IMR-90 (cell line): ENCODE measurements around the gene VPS4B. TPM values are rescaled to one million over a fixed set of nuclear protein-coding genes. Genes with fewer than 3 reads are reported as not detected.

Experiments used
- ATAC-seq: fragments of 200-7000 bp; cut with Tn5 transposase; 2 replicates; pipeline ENCODE4 v1.9.1; 2020; ENCODE audit warnings: low read depth, mild to moderate bottlenecking, moderate library complexity
- BruUV-seq: library from RNA; stranded (reverse); fragments of 400-500 nt; replicated peaks from 2 replicates; lab custom pipeline; 2021; lab: Mats Ljungman, UMichigan
- CTCF ChIA-PET: fragments of 300-600 bp; formaldehyde crosslinking; extraction: SDS; loops from one replicate; lab custom pipeline; 2021; ENCODE audit warnings: antibody characterized with exemption; lab: Yijun Ruan, JAX
- POLR2A ChIA-PET: fragments of 300-600 bp; sonication (Branson Sonifier 250); formaldehyde crosslinking; loops from one replicate; lab custom pipeline; 2022; ENCODE audit warnings: antibody characterized with exemption; ENCODE audit not compliant: unreplicated experiment; lab: Charles Lee
- DNase-seq: peaks from one replicate; pipeline ENCODE4 v3.0.0; 2013
- H2AFZ ChIP-seq: replicated peaks from 2 replicates; pipeline ENCODE3; 2013; ENCODE audit warnings: low read length, mild to moderate bottlenecking; ENCODE audit not compliant: poor library complexity
- H2AK5ac ChIP-seq: 2 replicates; pipeline ENCODE4 v1.6.1; 2013; ENCODE audit warnings: low read depth, low read length, inconsistent platforms
- H2AK9ac ChIP-seq: replicated peaks from 2 replicates; pipeline ENCODE3; 2013; ENCODE audit warnings: mild to moderate bottlenecking, low read depth, low read length, moderate library complexity; ENCODE audit not compliant: poor library complexity
- H2BK120ac ChIP-seq: 2 replicates; pipeline ENCODE4 v1.6.1; 2013; ENCODE audit warnings: low read depth, low read length, inconsistent platforms
- H2BK15ac ChIP-seq: 3 replicates; pipeline ENCODE4 v1.6.1; 2013; ENCODE audit warnings: low read depth, low read length, inconsistent platforms
- H2BK20ac ChIP-seq: 2 replicates; pipeline ENCODE4 v1.6.1; 2013; ENCODE audit warnings: low read depth, mild to moderate bottlenecking, inconsistent platforms, low read length, moderate library complexity
- H2BK5ac ChIP-seq: 2 replicates; pipeline ENCODE4 v1.6.1; 2013; ENCODE audit warnings: mild to moderate bottlenecking, low read depth, low read length, inconsistent platforms; ENCODE audit not compliant: poor library complexity, severe bottlenecking
- H3K14ac ChIP-seq: replicated peaks from 2 replicates; pipeline ENCODE4 v1.6.1; 2013; ENCODE audit warnings: low read depth, low read length, inconsistent platforms
- H3K18ac ChIP-seq: 2 replicates; pipeline ENCODE4 v1.6.1; 2013; ENCODE audit warnings: low read depth, low read length, control low read depth
- H3K23ac ChIP-seq: 2 replicates; pipeline ENCODE4 v1.6.1; 2013; ENCODE audit warnings: low read depth, low read length, inconsistent platforms
- H3K27ac ChIP-seq: 2 replicates; pipeline ENCODE4 v1.5.1; 2013; ENCODE audit warnings: mild to moderate bottlenecking, control low read depth, low read length; ENCODE audit not compliant: insufficient read depth
- H3K27me3 ChIP-seq: 2 replicates; pipeline ENCODE4 v1.6.1; 2013; ENCODE audit warnings: low read length; ENCODE audit not compliant: control insufficient read depth, insufficient read depth
- H3K36me3 ChIP-seq: 2 replicates; pipeline ENCODE4 v1.6.1; 2013; ENCODE audit warnings: low read length, mixed read lengths; ENCODE audit not compliant: control insufficient read depth, insufficient read depth
- H3K4ac ChIP-seq: 2 replicates; pipeline ENCODE4 v1.6.1; 2013; ENCODE audit warnings: low read depth, low read length, inconsistent platforms
- H3K4me1 ChIP-seq: 2 replicates; pipeline ENCODE4 v1.6.1; 2013; ENCODE audit warnings: low read length, mixed read lengths; ENCODE audit not compliant: control insufficient read depth, insufficient read depth
- H3K4me2 ChIP-seq: 2 replicates; pipeline ENCODE4 v1.6.1; 2013; ENCODE audit warnings: low read depth, mild to moderate bottlenecking, control low read depth, low read length, moderate library complexity
- H3K4me3 ChIP-seq: 2 replicates; pipeline ENCODE4 v1.5.1; 2013; ENCODE audit warnings: low read depth, mild to moderate bottlenecking, control low read depth, low read length, moderate library complexity; ENCODE audit not compliant: insufficient read depth
- H3K56ac ChIP-seq: 2 replicates; pipeline ENCODE4 v1.6.1; 2013; ENCODE audit warnings: low read length, inconsistent platforms; ENCODE audit not compliant: insufficient read depth; ENCODE audit errors: extremely low read depth
- H3K79me1 ChIP-seq, 2 experiments: 2 replicates each; pipeline ENCODE4 v1.6.1; 2013; ENCODE audit warnings: low read length in 2 of 2, inconsistent platforms in 1 of 2, low read depth in 1 of 2
- H3K9ac ChIP-seq: 2 replicates; pipeline ENCODE4 v1.6.1; 2013; ENCODE audit warnings: low read depth, low read length, control low read depth
- H3K9me1 ChIP-seq: 2 replicates; pipeline ENCODE4 v1.6.1; 2013; ENCODE audit warnings: low read length, inconsistent platforms; ENCODE audit not compliant: insufficient read depth
- H3K9me3 ChIP-seq: 2 replicates; pipeline ENCODE4 v1.6.1; 2013; ENCODE audit warnings: low read length; ENCODE audit not compliant: control insufficient read depth, insufficient read depth
- H4K20me1 ChIP-seq: 2 replicates; pipeline ENCODE4 v1.6.1; 2013; ENCODE audit warnings: low read length, inconsistent platforms; ENCODE audit not compliant: insufficient read depth
- H4K5ac ChIP-seq: 2 replicates; pipeline ENCODE4 v1.6.1; 2013; ENCODE audit warnings: mild to moderate bottlenecking, low read depth, low read length, control low read depth
- H4K8ac ChIP-seq, 2 experiments: 2 replicates each; pipeline ENCODE4 v1.6.1; 2013; ENCODE audit warnings: low read depth in 2 of 2, low read length in 2 of 2, control low read depth in 1 of 2, inconsistent platforms in 1 of 2
- H4K91ac ChIP-seq: 2 replicates; pipeline ENCODE4 v1.6.1; 2013; ENCODE audit warnings: low read depth, low read length, inconsistent platforms; ENCODE audit not compliant: insufficient read depth
- BHLHE40 ChIP-seq: fragments of 150-350 bp; IDR thresholded peaks from 2 replicates; pipeline ENCODE4 v1.6.1; 2016; ENCODE audit warnings: mild to moderate bottlenecking, low read depth, low read length
- CEBPB ChIP-seq: IDR thresholded peaks from 2 replicates; pipeline ENCODE4 v1.6.1; 2012; ENCODE audit warnings: low read depth, low read length, improper control_type of control experiment
- CHD1 ChIP-seq: IDR thresholded peaks from 2 replicates; pipeline ENCODE4 v1.6.1; 2012; ENCODE audit warnings: low read depth, low read length, improper control_type of control experiment
- FOS ChIP-seq: fragments of 150-350 bp; IDR thresholded peaks from 2 replicates; pipeline ENCODE4 v1.6.1; 2016; ENCODE audit warnings: low read depth, low read length
- MAFK ChIP-seq: IDR thresholded peaks from 2 replicates; pipeline ENCODE4 v1.6.1; 2012; ENCODE audit warnings: low read depth, low read length, improper control_type of control experiment
- MAZ ChIP-seq: IDR thresholded peaks from 2 replicates; pipeline ENCODE4 v1.6.1; 2012; ENCODE audit warnings: low read depth, mild to moderate bottlenecking, low read length, improper control_type of control experiment, moderate library complexity, borderline replicate concordance
- MXI1 ChIP-seq: IDR thresholded peaks from 2 replicates; pipeline ENCODE4 v1.6.1; 2012; ENCODE audit warnings: low read depth, mild to moderate bottlenecking, low read length, moderate library complexity, borderline replicate concordance
- NFE2L2 ChIP-seq: fragments of 150-350 bp; IDR thresholded peaks from 2 replicates; pipeline ENCODE4 v1.6.1; 2016; ENCODE audit warnings: low read depth, mild to moderate bottlenecking, low read length
- POLR2A ChIP-seq: IDR thresholded peaks from 2 replicates; pipeline ENCODE4 v1.6.1; 2012; ENCODE audit warnings: mild to moderate bottlenecking, low read depth, low read length
- RAD21 ChIP-seq: IDR thresholded peaks from 2 replicates; pipeline ENCODE4 v1.6.1; 2012; ENCODE audit warnings: low read length, improper control_type of control experiment
- RCOR1 ChIP-seq: IDR thresholded peaks from 2 replicates; pipeline ENCODE4 v1.6.1; 2012; ENCODE audit warnings: mild to moderate bottlenecking, low read length, improper control_type of control experiment; ENCODE audit not compliant: insufficient replicate concordance
- RFX5 ChIP-seq: IDR thresholded peaks from 2 replicates; pipeline ENCODE4 v1.8.0; 2012; ENCODE audit warnings: low read depth, mild to moderate bottlenecking, low read length, moderate library complexity
- SMC3 ChIP-seq: fragments of 150-350 bp; IDR thresholded peaks from 2 replicates; pipeline ENCODE4 v1.6.1; 2016; ENCODE audit warnings: low read depth, mild to moderate bottlenecking, antibody characterized with exemption, low read length, moderate library complexity
- WGBS, 2 experiments: methylation state at CpG; one replicate each; pipeline versions ENCODE4 v1.1.5 to v1.1.7; 2013; ENCODE audit warnings: missing lambda C conversion rate in 2 of 2; ENCODE audit not compliant: insufficient read length in 1 of 2; ENCODE audit errors: extremely low coverage in 2 of 2; 5-methylcytosine and 5-hydroxymethylcytosine counted together
- dilution Hi-C: fragments of 300-500 bp; cut with HindIII; formaldehyde crosslinking; loops from one replicate; pipeline ENCODE4 v1.14.3; 2018; ENCODE audit warnings: low sequenced_read_pairs; ENCODE audit not compliant: unreplicated experiment
- in situ Hi-C: fragments of 300-500 bp; cut with MboI; formaldehyde crosslinking; loops from 3 replicates; pipeline ENCODE4 v1.14.3; 2019; ENCODE audit warnings: low sequenced_read_pairs, inconsistent platforms, mixed read lengths
- intact Hi-C: fragments of 100-400 bp; cut with micrococcal nuclease; formaldehyde crosslinking; loops from 2 replicates; pipeline ENCODE4 v1.10.0; 2022
- polyA plus RNA-seq, 3 experiments: library from polyadenylated mRNA; depleted of rRNA; stranded (reverse); fragments of >200 nt; gene quantifications; 2 replicates each; pipeline ENCODE4 v1.2.3, GENCODE V29; 2012; ENCODE audit warnings: low replicate concordance in 1 of 3
- total RNA-seq: library from RNA; depleted of rRNA; stranded (reverse); fragments of >200 nt; gene quantifications from 2 replicates; pipeline ENCODE4 v1.2.3, GENCODE V29; 2012
- TF ChIP-seq, protein P1 (sequence below): fragments of 150-350 bp; IDR thresholded peaks from 2 replicates; pipeline ENCODE4 v1.6.1; 2017; ENCODE audit warnings: mild to moderate bottlenecking, antibody characterized with exemption, low read length, low read depth
- TF ChIP-seq, protein P2 (sequence below): fragments of 150-350 bp; IDR thresholded peaks from 2 replicates; pipeline ENCODE4 v1.6.1; 2016; ENCODE audit warnings: low read depth, mild to moderate bottlenecking, low read length, moderate library complexity, borderline replicate concordance
- TF ChIP-seq, protein P3 (sequence below): conservative IDR thresholded peaks from 2 replicates; pipeline ENCODE4 v1.5.1; 2012; ENCODE audit warnings: mild to moderate bottlenecking, low read depth, low read length, improper control_type of control experiment

The VPS4B gene
- total and polyA plus RNA-seq, 2 of the 4 experiments (the other 2 are of a cell fraction): 16.2 to 31.5 TPM

DNA sequence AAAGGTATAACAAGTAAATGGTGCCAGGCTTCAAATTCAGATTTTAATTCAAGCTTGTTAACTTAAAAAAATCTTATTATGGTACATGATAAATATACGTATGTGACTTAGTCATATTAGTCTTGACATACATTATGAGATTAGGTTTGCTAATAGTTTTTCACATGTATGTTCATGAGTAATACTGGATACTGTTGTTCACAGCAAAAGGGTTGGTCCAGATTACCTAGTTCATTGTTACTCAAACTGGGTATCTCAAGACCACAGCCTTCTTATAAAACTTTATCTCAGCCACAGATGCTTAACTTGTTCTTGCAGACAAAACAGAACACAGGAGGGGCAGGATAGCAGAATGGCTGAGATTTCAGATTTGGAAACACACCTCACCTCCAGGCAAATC is 26.8 kb downstream of the VPS4B start:
- H3K14ac ChIP-seq: no peak overlapping the region
- TF ChIP-seq MXI1 (no peak), RCOR1 (no peak), NFE2L2 (no peak), MAFK (no peak), MAZ (no peak), RAD21 (no peak), POLR2A (no peak), RFX5 (no peak), CEBPB (no peak), CHD1 (no peak), SMC3 (no peak), BHLHE40 (no peak), FOS (no peak)
- TF ChIP-seq, protein P1, sequence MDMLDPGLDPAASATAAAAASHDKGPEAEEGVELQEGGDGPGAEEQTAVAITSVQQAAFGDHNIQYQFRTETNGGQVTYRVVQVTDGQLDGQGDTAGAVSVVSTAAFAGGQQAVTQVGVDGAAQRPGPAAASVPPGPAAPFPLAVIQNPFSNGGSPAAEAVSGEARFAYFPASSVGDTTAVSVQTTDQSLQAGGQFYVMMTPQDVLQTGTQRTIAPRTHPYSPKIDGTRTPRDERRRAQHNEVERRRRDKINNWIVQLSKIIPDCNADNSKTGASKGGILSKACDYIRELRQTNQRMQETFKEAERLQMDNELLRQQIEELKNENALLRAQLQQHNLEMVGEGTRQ: no peak
- TF ChIP-seq, protein P2, sequence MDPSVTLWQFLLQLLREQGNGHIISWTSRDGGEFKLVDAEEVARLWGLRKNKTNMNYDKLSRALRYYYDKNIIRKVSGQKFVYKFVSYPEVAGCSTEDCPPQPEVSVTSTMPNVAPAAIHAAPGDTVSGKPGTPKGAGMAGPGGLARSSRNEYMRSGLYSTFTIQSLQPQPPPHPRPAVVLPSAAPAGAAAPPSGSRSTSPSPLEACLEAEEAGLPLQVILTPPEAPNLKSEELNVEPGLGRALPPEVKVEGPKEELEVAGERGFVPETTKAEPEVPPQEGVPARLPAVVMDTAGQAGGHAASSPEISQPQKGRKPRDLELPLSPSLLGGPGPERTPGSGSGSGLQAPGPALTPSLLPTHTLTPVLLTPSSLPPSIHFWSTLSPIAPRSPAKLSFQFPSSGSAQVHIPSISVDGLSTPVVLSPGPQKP: no peak
- TF ChIP-seq, protein P3, sequence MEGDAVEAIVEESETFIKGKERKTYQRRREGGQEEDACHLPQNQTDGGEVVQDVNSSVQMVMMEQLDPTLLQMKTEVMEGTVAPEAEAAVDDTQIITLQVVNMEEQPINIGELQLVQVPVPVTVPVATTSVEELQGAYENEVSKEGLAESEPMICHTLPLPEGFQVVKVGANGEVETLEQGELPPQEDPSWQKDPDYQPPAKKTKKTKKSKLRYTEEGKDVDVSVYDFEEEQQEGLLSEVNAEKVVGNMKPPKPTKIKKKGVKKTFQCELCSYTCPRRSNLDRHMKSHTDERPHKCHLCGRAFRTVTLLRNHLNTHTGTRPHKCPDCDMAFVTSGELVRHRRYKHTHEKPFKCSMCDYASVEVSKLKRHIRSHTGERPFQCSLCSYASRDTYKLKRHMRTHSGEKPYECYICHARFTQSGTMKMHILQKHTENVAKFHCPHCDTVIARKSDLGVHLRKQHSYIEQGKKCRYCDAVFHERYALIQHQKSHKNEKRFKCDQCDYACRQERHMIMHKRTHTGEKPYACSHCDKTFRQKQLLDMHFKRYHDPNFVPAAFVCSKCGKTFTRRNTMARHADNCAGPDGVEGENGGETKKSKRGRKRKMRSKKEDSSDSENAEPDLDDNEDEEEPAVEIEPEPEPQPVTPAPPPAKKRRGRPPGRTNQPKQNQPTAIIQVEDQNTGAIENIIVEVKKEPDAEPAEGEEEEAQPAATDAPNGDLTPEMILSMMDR: no peak
- H3K4ac ChIP-seq: no peak overlapping the region
- no peak overlapping the region for H2AK5ac ChIP-seq
- H3K23ac ChIP-seq: no peak overlapping the region
- no peaks in the 10 kb centered on the region for H3K4me1 ChIP-seq
- H4K20me1 ChIP-seq: no peaks in the 10 kb centered on the region
- BruUV-seq: no TSS peak
- no peak overlapping the region for H3K4me2 ChIP-seq
- POLR2A ChIA-PET: no interaction called here
- H3K27ac ChIP-seq: no peak overlapping the region
- H3K9me3 ChIP-seq: no peaks in the 10 kb centered on the region
- no peak overlapping the region for H3K9ac ChIP-seq
- H3K9me1 ChIP-seq: no peaks in the 10 kb centered on the region
- dilution Hi-C loops (no loop called here), intact Hi-C loops (no loop called here), in situ Hi-C loops (no loop called here)
- H4K8ac ChIP-seq: no peak overlapping the region
- no peak overlapping the region for H4K5ac ChIP-seq
- WGBS, 2 experiments: no CpG with 5 or more reads among the region's 1 CpG
- H2BK120ac ChIP-seq: no peak overlapping the region
- CTCF ChIA-PET: no interaction called here
- no peak overlapping the region for H2BK20ac ChIP-seq
- H3K18ac ChIP-seq: no peak overlapping the region
- H2BK5ac ChIP-seq: no peak overlapping the region
- DNase-seq (no peak), ATAC-seq (no peak)
- no peak overlapping the region for H4K91ac ChIP-seq
- H3K56ac ChIP-seq: no peak overlapping the region
- peaks cover 43% of the 10 kb centered on the region for H3K36me3 ChIP-seq
- no peaks in the 10 kb centered on the region for H3K27me3 ChIP-seq
- H2AK9ac ChIP-seq: no peak overlapping the region
- peaks cover 2 to 3% of the 10 kb centered on the region in 2 experiments; a peak in 1 of 4 replicates for H3K79me1 ChIP-seq
- H2BK15ac ChIP-seq: no peak overlapping the region
- H2AFZ ChIP-seq: no peak overlapping the region
- H3K4me3 ChIP-seq: no peak overlapping the region
